Measurements from ENCODE around the gene PET100.

- no peak for TF ChIP-seq CTCF (IDR thresholded peaks at IDR 0.05)
- no peak for TF ChIP-seq POLR2A (IDR thresholded peaks at IDR 0.05)
These were observed 27.2 kb upstream of the PET100 start for GRCh38 chr19:7602240-7602934.
